ENCODE measurements around the gene PACS2.

PACS2 gene

DNA sequence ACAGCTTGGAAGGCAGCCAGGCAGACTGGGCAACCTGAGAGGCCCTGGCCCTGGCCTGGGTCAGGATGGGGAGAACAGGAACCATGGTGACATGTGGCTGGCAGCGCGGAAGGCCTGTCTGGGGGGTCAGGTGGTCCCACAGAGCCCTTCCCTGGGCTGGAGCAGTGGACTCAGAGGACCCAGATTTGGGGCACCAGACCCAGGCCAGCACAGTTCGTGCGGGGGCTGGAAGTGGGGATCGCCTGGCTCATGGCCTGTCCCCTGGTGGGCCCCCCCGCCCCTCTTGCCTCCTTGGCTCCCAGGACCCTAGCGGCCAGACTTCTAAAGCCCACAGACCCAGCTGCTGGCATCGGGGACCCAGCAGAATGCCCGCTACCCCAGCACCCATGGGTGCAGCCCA, 126.4 kb downstream of the PACS2 start:
- DNase-seq (ENCODE audit: low read depth in 2 of 2), result no peak

DNA sequence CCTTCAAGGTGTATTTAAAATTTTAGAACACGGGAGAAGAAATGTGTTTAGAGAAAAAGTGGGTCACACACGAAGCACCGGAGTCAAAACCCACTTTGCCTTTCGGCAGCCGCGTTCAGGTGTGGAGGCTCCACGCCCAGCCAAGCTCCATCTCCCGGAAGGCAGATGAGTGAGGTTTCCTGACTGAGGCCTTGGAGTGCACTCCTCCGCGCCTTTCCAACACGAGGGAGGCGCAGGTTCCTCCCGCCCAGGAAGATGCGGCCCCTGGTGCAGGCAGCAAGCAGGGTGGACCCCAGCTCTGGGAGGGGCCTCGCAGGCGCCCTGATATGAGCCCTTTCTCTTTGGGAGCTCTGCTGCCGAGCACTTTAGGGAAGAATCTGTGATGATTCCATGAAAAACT, 127.6 kb downstream of the PACS2 start:
- DNase-seq (ENCODE audit: low read depth in 2 of 2), result no peak

DNA sequence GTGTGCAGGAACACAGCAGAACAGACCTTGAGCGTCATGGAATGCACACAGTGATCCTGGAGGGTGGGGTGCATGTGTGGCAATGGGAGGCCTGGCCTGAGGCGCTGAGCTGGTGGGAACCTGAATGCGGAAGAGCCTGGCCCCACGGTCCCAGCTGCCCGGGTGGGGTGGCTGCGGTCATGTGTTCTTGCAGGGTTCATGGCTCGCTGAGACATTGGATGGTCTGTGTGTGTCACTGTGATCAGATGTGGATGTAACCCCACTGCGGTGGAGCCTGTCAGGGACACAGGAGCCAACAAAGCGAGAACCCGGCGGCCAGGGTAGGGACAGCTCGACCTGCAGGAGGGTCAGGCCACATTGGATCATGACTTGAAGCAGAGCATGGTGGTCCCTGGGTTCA, 128.3 kb downstream of the PACS2 start:
- no peak for DNase-seq (ENCODE audit: low read depth in 2 of 2)

DNA sequence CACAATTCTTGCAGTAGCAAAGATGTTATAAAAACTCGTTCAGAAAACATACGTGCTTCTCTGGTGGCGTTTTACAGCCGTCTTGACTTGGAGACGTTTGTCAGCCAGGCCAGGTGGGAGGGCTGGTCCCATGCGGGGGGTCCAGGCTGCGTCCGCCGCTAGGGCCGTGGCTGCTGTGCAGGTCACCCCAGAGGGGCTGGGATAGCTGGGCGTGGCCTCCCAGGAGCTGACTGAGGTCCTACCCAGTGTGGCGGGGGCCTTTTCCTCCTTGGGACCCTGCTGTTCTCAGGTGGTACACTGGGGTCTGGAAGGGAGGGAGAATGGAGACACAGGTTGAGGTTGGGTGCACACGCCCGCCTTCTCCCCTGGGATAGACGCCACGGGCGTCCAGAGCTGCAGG, 130.3 kb downstream of the PACS2 start:
- no peak for DNase-seq (ENCODE audit: low read depth in 2 of 2)

DNA sequence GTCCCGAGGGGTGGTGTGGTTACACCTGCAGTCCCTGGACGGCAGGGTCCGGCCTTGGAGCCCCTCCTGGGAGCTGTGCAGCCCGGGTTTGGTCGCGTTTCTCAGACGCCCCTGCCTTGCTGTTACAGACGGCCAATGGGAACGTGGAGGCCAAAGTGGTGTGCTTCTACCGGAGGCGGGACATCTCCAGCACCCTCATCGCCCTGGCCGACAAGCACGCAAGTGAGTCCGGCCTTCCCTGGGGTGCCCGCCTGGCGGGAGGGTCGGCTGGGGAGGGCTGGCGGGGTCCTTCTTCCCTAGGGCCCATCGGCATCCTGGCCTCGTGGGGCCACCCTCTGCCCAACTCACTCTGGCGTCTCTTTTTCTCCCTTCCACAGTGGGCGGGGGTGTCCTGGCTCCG, 130.7 kb downstream of the PACS2 start:
- DNase-seq (ENCODE audit: low read depth in 2 of 2), result no peak

DNA sequence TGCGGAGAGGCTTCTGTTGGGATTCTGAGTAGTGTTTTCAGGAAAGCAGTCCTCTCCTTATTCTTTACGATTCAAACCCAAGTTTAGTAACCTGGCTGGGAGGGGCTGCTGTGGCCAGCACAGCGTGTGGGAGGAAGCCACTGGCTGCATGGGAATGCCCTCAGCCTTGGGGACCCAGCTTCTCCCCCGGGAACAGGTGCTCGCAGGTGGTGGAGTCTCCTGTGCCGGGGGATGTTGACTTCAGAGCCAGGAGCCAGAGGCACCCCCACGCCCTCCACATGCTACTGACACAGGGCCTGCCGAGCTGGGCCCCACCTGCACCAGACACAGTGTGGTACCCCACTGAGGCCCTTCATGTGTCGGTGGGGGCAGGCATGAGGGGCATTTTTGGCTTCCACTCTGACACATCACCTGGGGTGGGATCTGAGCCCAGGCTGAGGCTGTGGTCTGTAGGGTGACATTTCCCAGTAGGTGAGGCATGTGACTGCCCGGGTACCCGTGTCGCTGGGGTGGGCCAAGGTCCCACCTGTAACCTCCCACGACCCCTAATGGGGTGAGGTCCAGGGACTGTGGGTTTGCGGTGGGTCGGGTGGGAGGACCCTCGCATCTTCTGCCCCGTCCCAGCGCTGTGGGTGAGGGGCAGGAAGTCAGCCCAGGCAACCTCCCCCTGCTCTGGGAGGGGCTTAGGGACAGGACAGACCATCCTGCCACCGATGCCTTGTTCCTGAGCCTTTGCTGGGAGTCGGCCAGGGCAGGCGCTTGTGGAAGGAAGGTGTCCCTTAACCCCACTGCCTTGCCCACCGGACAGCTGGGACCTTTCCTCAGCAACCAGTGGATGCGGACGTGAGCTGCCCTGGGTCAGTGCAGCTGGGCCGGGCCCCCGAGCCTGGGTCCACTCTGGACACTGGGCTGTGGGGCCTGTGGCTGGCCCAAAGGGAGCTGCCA, 131.6 kb downstream of the PACS2 start:
- no peak for DNase-seq (ENCODE audit: low read depth in 2 of 2)

DNA sequence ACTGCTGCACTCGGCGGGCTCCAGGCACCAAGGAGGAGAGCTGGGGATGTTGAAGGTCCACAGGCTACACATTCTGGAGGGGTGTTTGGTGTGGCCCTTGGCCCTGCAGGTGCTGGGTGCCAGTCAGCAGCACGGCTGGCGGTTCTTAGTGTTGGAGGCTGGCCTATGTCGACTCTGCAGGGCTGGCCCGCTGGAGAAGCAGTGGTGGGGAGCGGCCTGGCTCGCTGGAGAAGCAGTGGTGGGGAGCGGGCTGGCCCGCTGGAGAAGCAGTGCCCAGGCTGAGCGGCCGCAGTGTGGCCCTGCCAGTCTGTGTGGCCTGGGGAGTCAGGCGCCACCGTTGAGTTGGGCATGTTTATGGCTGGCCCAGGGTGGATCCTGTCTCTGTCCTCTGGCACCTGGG, 132.4 kb downstream of the PACS2 start:
- no peak for DNase-seq (ENCODE audit: low read depth in 2 of 2)

Data from stimulated activated CD4-positive, alpha-beta T cell treated with anti-CD3 and anti-CD28 coated beads, Interleukin-15, amount 100 ng/mL, for 48 hours (primary cell).